HCT116 (cell line): ENCODE data around the gene PIH1D1. TPM values are rescaled to one million over a fixed set of nuclear protein-coding genes. Genes with fewer than 3 reads are reported as not detected.

Experiments used
- ATAC-seq: fragments of 200-7000 bp; cut with Tn5 transposase; 2 replicates; pipeline ENCODE4 v1.9.1; 2020; ENCODE audit warnings: mild to moderate bottlenecking, moderate library complexity
- BruUV-seq: library from RNA; stranded (reverse); fragments of 400-500 nt; replicated peaks from 2 replicates; lab custom pipeline; 2021; lab: Mats Ljungman, UMichigan
- CTCF ChIA-PET: fragments of 300-600 bp; sonication (Branson Sonifier 250); formaldehyde crosslinking; loops from one replicate; lab custom pipeline; 2021; ENCODE audit warnings: antibody characterized with exemption; lab: Charles Lee
- POLR2A ChIA-PET: fragments of 300-600, 350-600 bp; sonication (Branson Sonifier 250); formaldehyde crosslinking; loops from one replicate; lab custom pipeline; 2021; ENCODE audit warnings: antibody characterized with exemption; lab: Charles Lee
- RAD21 ChIA-PET, 2 experiments: fragments of 300-600 bp; sonication (Branson Sonifier 250); formaldehyde crosslinking; loops; one replicate each; lab custom pipeline; 2023; ENCODE audit warnings: low total read pairs in 2 of 2; ENCODE audit not compliant: uncharacterized antibody in 2 of 2, unreplicated experiment in 2 of 2, low non-redundant PET in 1 of 2; lab: Charles Lee
- DNase-seq: peaks from one replicate; pipeline ENCODE4 v3.0.0-alpha.2; 2010; ENCODE audit warnings: low read depth, low spot score
- H2AFZ ChIP-seq: fragments of 200-600 bp; shearing (Covaris generic), sonication (generic); 2 replicates; pipeline ENCODE4 v1.6.1; 2017; ENCODE audit warnings: low read depth, mixed run types, mixed read lengths, antibody characterized with exemption, low read length; ENCODE audit not compliant: poor library complexity, severe bottlenecking
- H3K27ac ChIP-seq: 2 replicates; pipeline ENCODE4 v1.5.1; 2012; ENCODE audit warnings: low read depth, low read length
- H3K27me3 ChIP-seq: fragments of 200-600 bp; sonication (generic); 2 replicates; pipeline ENCODE4 v1.6.1; 2016; ENCODE audit warnings: mixed run types, low read length, mixed read lengths; ENCODE audit not compliant: insufficient read depth
- H3K36me3 ChIP-seq, 2 experiments: fragments of 200-500 bp in 1 of 2; fragments of 200-600 bp in 1 of 2; sonication (Bioruptor generic) in 1 of 2; sonication (generic) in 1 of 2; 2 replicates each; pipeline versions ENCODE4 v1.5.1 to v1.6.1; 2014 to 2016; ENCODE audit warnings: low read length in 2 of 2, inconsistent platforms in 1 of 2, mixed read lengths in 1 of 2, mixed run types in 1 of 2; ENCODE audit not compliant: insufficient read depth in 2 of 2, control insufficient read depth in 1 of 2
- H3K4me1 ChIP-seq, 2 experiments: fragments of 200-600 bp in 1 of 2; sonication (generic) in 1 of 2; 2 replicates each; pipeline versions ENCODE4 v1.5.1 to v1.6.1; 2012 to 2017; ENCODE audit warnings: low read length in 2 of 2, inconsistent platforms in 1 of 2, mild to moderate bottlenecking in 1 of 2, mixed read lengths in 1 of 2, mixed run types in 1 of 2, moderate library complexity in 1 of 2; ENCODE audit not compliant: insufficient read depth in 2 of 2, control insufficient read depth in 1 of 2
- H3K4me2 ChIP-seq: fragments of 200-600 bp; sonication (generic); 2 replicates; pipeline ENCODE4 v1.6.1; 2017; ENCODE audit warnings: mixed run types, low read length, mixed read lengths
- H3K4me3 ChIP-seq, 2 experiments: fragments of 200-600 bp in 1 of 2; sonication (generic) in 1 of 2; replicated peaks in 1 of 2; 2 replicates each; pipeline ENCODE4 v1.5.1; 2011 to 2016; ENCODE audit warnings: low read length in 2 of 2, control low read depth in 1 of 2, low read depth in 1 of 2, mild to moderate bottlenecking in 1 of 2, mixed read lengths in 1 of 2, mixed run types in 1 of 2
- H3K79me2 ChIP-seq: fragments of 200-600 bp; sonication (generic); 2 replicates; pipeline ENCODE4 v1.6.1; 2017; ENCODE audit warnings: mild to moderate bottlenecking, mixed run types, low read length, moderate library complexity, mixed read lengths; ENCODE audit not compliant: insufficient read depth
- H3K9ac ChIP-seq: fragments of 200-600 bp; sonication (generic); 2 replicates; pipeline ENCODE4 v1.6.1; 2016; ENCODE audit warnings: low read length, mixed read lengths
- H3K9me2 ChIP-seq: fragments of 200-600 bp; sonication (generic), shearing (Covaris generic); 2 replicates; pipeline ENCODE4 v1.6.1; 2017; ENCODE audit warnings: mixed run types, mild to moderate bottlenecking, moderate library complexity; ENCODE audit not compliant: insufficient read depth
- H3K9me3 ChIP-seq, 2 experiments: fragments of 200-500 bp in 1 of 2; fragments of 200-600 bp in 1 of 2; sonication (Bioruptor generic) in 1 of 2; sonication (generic) in 1 of 2; 2 replicates each; pipeline ENCODE4 v1.6.1; 2014 to 2017; ENCODE audit warnings: low read length in 2 of 2, mixed read lengths in 2 of 2, inconsistent platforms in 1 of 2, low read depth in 1 of 2, mild to moderate bottlenecking in 1 of 2, mixed run types in 1 of 2, moderate library complexity in 1 of 2; ENCODE audit not compliant: control insufficient read depth in 1 of 2, insufficient read depth in 1 of 2
- H4K20me1 ChIP-seq: fragments of 200-600 bp; sonication (generic), shearing (Covaris generic); 2 replicates; pipeline ENCODE4 v1.6.1; 2017; ENCODE audit warnings: mixed run types, mild to moderate bottlenecking, moderate library complexity; ENCODE audit not compliant: insufficient read depth
- CTCF ChIP-seq, 3 experiments: fragments of 200-600 bp in 1 of 3; sonication (generic) in 1 of 3; IDR thresholded peaks in 2 of 3; conservative IDR thresholded peaks in 1 of 3; 2 replicates each; pipeline ENCODE4 v1.5.1; 2012 to 2017; ENCODE audit warnings: low read depth in 2 of 3, low read length in 2 of 3, antibody characterized with exemption in 1 of 3, borderline replicate concordance in 1 of 3, control low read depth in 1 of 3, mild to moderate bottlenecking in 1 of 3, mixed read lengths in 1 of 3, mixed run types in 1 of 3, moderate library complexity in 1 of 3; ENCODE audit not compliant: insufficient read depth in 1 of 3
- SIN3A ChIP-seq: IDR thresholded peaks from 2 replicates; pipeline ENCODE4 v1.6.1; 2012; ENCODE audit warnings: low read depth
- ZBTB33 ChIP-seq: IDR thresholded peaks from 2 replicates; pipeline ENCODE4 v1.6.1; 2011; ENCODE audit warnings: mild to moderate bottlenecking, low read length, moderate library complexity; ENCODE audit not compliant: insufficient replicate concordance; ENCODE audit errors: extremely low read depth
- intact Hi-C: fragments of 100-400 bp; cut with micrococcal nuclease; formaldehyde crosslinking; loops from 2 replicates; pipeline ENCODE4 v1.10.0; 2022
- total RNA-seq: library from RNA; stranded (reverse); gene quantifications from one replicate; pipeline ENCODE4 v1.2.1, GENCODE V29; 2021; ENCODE audit not compliant: unreplicated experiment

Gene PIH1D1
- total RNA-seq, 1 experiment from 2014 or later: 152 TPM

- H4K20me1 ChIP-seq: no peaks in the 10 kb centered on the region
- no peaks in the 10 kb centered on the region for H3K9me3 ChIP-seq
- intact Hi-C loops: no loop called here
- H2AFZ ChIP-seq: no peak overlapping the region
- TF ChIP-seq ZBTB33 (no peak), CTCF (IDR thresholded peaks at IDR 0.05 in 2 of 3, conservative IDR thresholded peaks at IDR 0.05 in 1 of 3; ENCODE audit: borderline replicate concordance in 1 of 3, insufficient read depth in 1 of 3, low read depth in 2 of 3, low read length in 2 of 3) (no peak), SIN3A (no peak)
- H3K36me3 ChIP-seq: no peaks in the 10 kb centered on the region
- RAD21 ChIA-PET: no interaction called here
- POLR2A ChIA-PET: interaction anchor here (1.0 to 1.1 kb wide), 2 partner anchors 17 to 44 kb away, joined by 3 to 5 read pairs; partner anchors contain the start of gene ALDH16A1
- no TSS peak for BruUV-seq
- H3K4me2 ChIP-seq: 0 out of 2 replicates have a peak overlapping the region, but pooled peaks have one; percentile 12
- ATAC-seq: no peak
- H3K4me3 ChIP-seq: no peak overlapping the region
- peaks cover 2 to 15% of the 10 kb centered on the region in 2 experiments; a peak in 1 of 4 replicates for H3K4me1 ChIP-seq
- CTCF ChIA-PET: interaction anchor here (2.0 kb wide), 1 partner anchor 18 kb away, joined by 5 read pairs; no protein-coding TSS in a partner anchor
- no peaks in the 10 kb centered on the region for H3K27me3 ChIP-seq
- H3K9me2 ChIP-seq: no peaks in the 10 kb centered on the region
- H3K79me2 ChIP-seq: no peaks in the 10 kb centered on the region
- no peak overlapping the region for H3K27ac ChIP-seq
- DNase-seq: no peak
- no peak overlapping the region for H3K9ac ChIP-seq
These were observed 42.1 kb downstream of the PIH1D1 start for GRCh38 chr19:49409441-49410029.
